22Rv1 (cell line): Measurements from ENCODE around the gene EPYC.

Source experiments
- H3K27ac ChIP-seq: fragments of 450-650 bp; 2 replicates; pipeline ENCODE4 v1.5.1; 2017
- CTCF ChIP-seq: fragments of 450-650 bp; IDR thresholded peaks from 2 replicates; pipeline ENCODE4 v1.5.1; 2017; ENCODE audit warnings: mild to moderate bottlenecking
- ZFX ChIP-seq: fragments of 450-650 bp; IDR thresholded peaks from 2 replicates; pipeline ENCODE4 v1.6.1; 2017; ENCODE audit warnings: antibody characterized with exemption, borderline replicate concordance

EPYC gene

DNA sequence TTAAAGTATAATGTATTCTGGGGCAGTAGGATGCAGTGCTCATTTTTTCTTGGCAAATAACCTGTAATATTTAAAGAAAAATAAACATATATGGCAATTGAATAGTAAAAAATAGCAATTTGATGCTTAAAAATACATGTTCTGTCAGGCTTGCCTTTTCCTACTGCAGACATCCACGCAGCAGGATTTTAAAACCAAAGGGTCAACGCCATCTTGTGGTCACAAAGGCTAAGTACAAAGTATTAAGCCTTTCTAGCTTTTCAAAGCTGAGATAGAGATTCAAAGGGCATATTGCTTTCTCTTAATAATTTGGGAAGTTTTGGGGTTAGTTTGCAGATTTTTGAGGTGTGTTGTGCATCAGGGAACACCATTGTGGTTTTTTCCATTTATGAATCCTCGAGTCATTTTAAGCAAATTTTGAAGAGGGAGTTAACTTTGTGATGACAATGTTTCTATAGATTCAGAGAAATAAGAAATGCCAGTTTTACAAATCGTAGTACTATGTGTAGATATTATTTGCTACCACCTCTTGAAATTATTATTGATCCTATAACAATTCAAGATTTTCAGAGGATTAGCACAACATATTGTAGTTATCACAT lies 45.1 kb downstream of the EPYC start:
- no peak overlapping the region for H3K27ac ChIP-seq
- TF ChIP-seq CTCF (peak; percentile 95), ZFX (no peak)

GRCh38 chr12:90959032-90959431 lies 45.7 kb downstream of the EPYC start:
- TF ChIP-seq CTCF (no peak), ZFX (no peak)

GRCh38 chr12:90958347-90958746 lies 46.4 kb downstream of the EPYC start:
- H3K27ac ChIP-seq = no peak overlapping the region
- no peak for TF ChIP-seq ZFX
- TF ChIP-seq CTCF = no peak

More at GRCh38 chr12:90959032-90959431, 45.7 kb downstream of the EPYC start:
- no peak overlapping the region for H3K27ac ChIP-seq

DNA sequence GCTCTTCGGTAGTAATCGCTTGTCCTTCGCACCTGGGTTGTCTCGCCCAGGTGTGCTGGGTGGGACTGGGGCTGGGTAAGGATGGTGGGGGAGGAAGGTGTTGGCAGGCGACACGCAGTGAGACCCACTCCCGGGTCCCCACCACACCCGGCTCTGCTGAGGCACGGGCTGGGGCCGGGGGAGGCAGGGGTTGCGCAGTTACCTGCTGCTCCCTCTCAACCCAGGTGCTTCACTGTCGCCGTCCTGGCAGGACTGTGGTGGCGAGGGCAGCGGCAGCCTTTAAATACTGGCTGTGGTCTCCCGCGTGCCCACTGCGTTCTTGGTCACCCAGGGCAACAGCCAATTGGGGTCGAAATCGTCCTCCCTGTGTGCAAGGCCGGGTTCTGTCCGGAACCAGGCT lies 49.9 kb downstream of the EPYC start, which contains the start of gene CCER1:
CCER1 (minus strand) TSS at position 256 of the 400 bp plus-strand sequence. CDS start 434 bp downstream, outside the sequence.
- no peak within 1 kb of the TSS for H3K27ac ChIP-seq

GRCh38 chr12:90954428-90954827 lies 50.3 kb downstream of the EPYC start:
- H3K27ac ChIP-seq = no peak overlapping the region
- TF ChIP-seq ZFX (no peak), CTCF (no peak)

More for the DNA sequence above, 49.9 kb downstream of the EPYC start, which contains the start of gene CCER1:
- TF ChIP-seq ZFX = no peak

GRCh38 chr12:90953956-90954421 lies 50.8 kb downstream of the EPYC start:
- peak; percentile 91 for TF ChIP-seq CTCF
- no peak for TF ChIP-seq ZFX

DNA sequence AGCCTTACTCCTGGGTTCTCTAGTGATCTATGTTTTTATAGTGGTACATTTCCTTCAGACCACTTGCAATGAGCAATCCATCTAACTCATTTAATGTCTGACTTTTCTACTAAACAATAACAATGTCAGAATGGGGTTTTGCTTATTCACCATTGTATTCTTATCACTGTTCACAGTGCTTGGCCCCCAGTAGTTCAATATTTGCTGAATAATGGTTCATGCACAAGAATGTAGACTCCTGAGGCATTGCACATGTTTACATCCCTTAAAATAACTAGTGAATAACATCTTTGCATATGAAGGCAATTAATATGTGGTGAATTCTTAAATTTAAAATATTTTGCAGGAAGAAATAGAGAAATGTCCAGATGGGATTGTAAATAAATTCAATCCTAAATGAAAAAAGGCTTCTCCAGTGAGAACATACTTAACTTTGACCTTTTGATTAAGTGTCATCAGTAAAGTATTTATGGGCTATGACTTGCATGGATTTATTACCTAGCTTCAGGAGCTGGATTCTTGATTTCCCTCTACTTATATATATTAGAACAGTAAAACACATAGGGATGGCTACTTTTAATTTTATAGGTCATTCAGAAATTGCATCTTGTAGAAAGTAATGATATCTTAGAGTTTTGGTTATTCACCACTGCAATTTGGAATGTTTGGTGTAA lies 53.2 kb downstream of the EPYC start:
- H3K27ac ChIP-seq = no peak overlapping the region
- no peak for TF ChIP-seq CTCF
- no peak for TF ChIP-seq ZFX

More at GRCh38 chr12:90953956-90954421, 50.8 kb downstream of the EPYC start:
- H3K27ac ChIP-seq = no peak overlapping the region
